Tibial artery (tissue), 4 donors: ENCODE data around the gene RPL13.

ENCODE experiments used
- DNase-seq, 2 donors: peaks; one replicate each; pipeline ENCODE4 v3.0.0-alpha.2; 2019
- H3K27ac ChIP-seq, 2 donors: fragments of 200-600 bp; sonication (generic) in 1 of 2; 1 replicate in 1 of 2; 2 replicates in 1 of 2; pipeline ENCODE4 v1.5.1; 2018 to 2019; ENCODE audit warnings: mild to moderate bottlenecking in 1 of 2
- H3K27me3 ChIP-seq, 2 donors: fragments of 200-600 bp; sonication (generic) in 1 of 2; one replicate each; pipeline versions ENCODE4 v1.5.1 to v1.6.0; 2016 to 2019
- H3K36me3 ChIP-seq, 3 donors: fragments of 200-600 bp; sonication (generic) in 2 of 3; one replicate each; pipeline ENCODE4 v1.5.1; 2016 to 2019; ENCODE audit warnings: mild to moderate bottlenecking in 2 of 3
- H3K4me1 ChIP-seq, 4 donors: fragments of 200-600 bp; sonication (generic) in 2 of 4; 1 replicate in 3 of 4; 2 replicates in 1 of 4; pipeline ENCODE4 v1.5.1; 2016 to 2019
- H3K4me3 ChIP-seq, 2 donors: fragments of 200-600 bp; sonication (generic) in 1 of 2; 1 replicate in 1 of 2; 2 replicates in 1 of 2; pipeline ENCODE4 v1.5.1; 2018 to 2019; ENCODE audit warnings: mild to moderate bottlenecking in 2 of 2
- H3K9me3 ChIP-seq, 3 donors: fragments of 200-600 bp; sonication (generic) in 1 of 3; one replicate each; pipeline ENCODE4 v1.5.1; 2016 to 2019
- CTCF ChIP-seq, 2 experiments: fragments of 200-600 bp in 1 of 2; fragments of 450-650 bp in 1 of 2; IDR thresholded peaks; one replicate each; pipeline ENCODE4 v1.5.1; 2017 to 2019; ENCODE audit warnings: antibody characterized with exemption in 2 of 2, mild to moderate bottlenecking in 1 of 2, moderate library complexity in 1 of 2
- intact Hi-C: fragments of 100-400 bp; cut with DNase I; formaldehyde crosslinking; loops from one replicate; pipeline ENCODE4 v1.15.0; 2023; ENCODE audit warnings: low total_unique reads

The RPL13 gene

GRCh38 chr16:89548344-89549006 is 12.0 kb upstream of the RPL13 start:
- intact Hi-C loops = no loop called here
- peaks cover 58 to 100% (median 90%) of the 10 kb centered on the region in 3 donors for H3K36me3 ChIP-seq
- no peak for DNase-seq

GRCh38 chr16:89549007-89549700 is 11.3 kb upstream of the RPL13 start:
- Histone ChIP-seq H3K9me3 (no peaks in the 10 kb centered on the region), H3K4me3 (no peak overlapping the region), H3K27ac (no peak overlapping the region), H3K36me3 (peaks cover 64 to 100% (median 96%) of the 10 kb centered on the region in 3 donors), H3K27me3 (no peaks in the 10 kb centered on the region), H3K4me1 (no peaks in the 10 kb centered on the region)
- no peak for TF ChIP-seq CTCF (IDR thresholded peaks at IDR 0.05)
- intact Hi-C loops = no loop called here
- no peak for DNase-seq

More at GRCh38 chr16:89548344-89549006, 12.0 kb upstream of the RPL13 start:
- no peaks in the 10 kb centered on the region for H3K27me3 ChIP-seq
- no peak for TF ChIP-seq CTCF (IDR thresholded peaks at IDR 0.05)
- H3K4me3 ChIP-seq = no peak overlapping the region
- no peak overlapping the region for H3K27ac ChIP-seq
- no peaks in the 10 kb centered on the region for H3K9me3 ChIP-seq
- no peaks in the 10 kb centered on the region for H3K4me1 ChIP-seq

- DNase-seq = no peak
- H3K4me3 ChIP-seq = no peak overlapping the region
- intact Hi-C loops = no loop called here
- H3K4me1 ChIP-seq = no peaks in the 10 kb centered on the region
- no peak overlapping the region for H3K27ac ChIP-seq
- peaks cover 68 to 100% (median 94%) of the 10 kb centered on the region in 3 donors for H3K36me3 ChIP-seq
- H3K27me3 ChIP-seq = no peaks in the 10 kb centered on the region
- H3K9me3 ChIP-seq = no peaks in the 10 kb centered on the region
- no peak for TF ChIP-seq CTCF (IDR thresholded peaks at IDR 0.05)
These were observed 10.0 kb upstream of the RPL13 start for GRCh38 chr16:89550421-89551007.

GRCh38 chr16:89552329-89552728 is 8.2 kb upstream of the RPL13 start:
- no peak for TF ChIP-seq CTCF (IDR thresholded peaks at IDR 0.05)
- no peak overlapping the region for H3K27ac ChIP-seq
- no peak for DNase-seq
- peaks cover 53 to 100% (median 84%) of the 10 kb centered on the region in 3 donors for H3K36me3 ChIP-seq
- H3K4me3 ChIP-seq = no peak overlapping the region
- intact Hi-C loops = no loop called here
- no peaks in the 10 kb centered on the region for H3K27me3 ChIP-seq
- H3K4me1 ChIP-seq = no peaks in the 10 kb centered on the region
- no peaks in the 10 kb centered on the region for H3K9me3 ChIP-seq

GRCh38 chr16:89552913-89553312 is 7.6 kb upstream of the RPL13 start:
- TF ChIP-seq CTCF (IDR thresholded peaks at IDR 0.05) = no peak
- no peak overlapping the region for H3K4me3 ChIP-seq
- no peak for DNase-seq
- intact Hi-C loops = no loop called here
- no peaks in the 10 kb centered on the region for H3K9me3 ChIP-seq
- H3K36me3 ChIP-seq = peaks cover 47 to 100% (median 78%) of the 10 kb centered on the region in 3 donors
- H3K27ac ChIP-seq = no peak overlapping the region
- H3K4me1 ChIP-seq = no peaks in the 10 kb centered on the region
- no peaks in the 10 kb centered on the region for H3K27me3 ChIP-seq
